ENCODE measurements around the gene RPAP3.
"Not testable (repeated sequence)": the region's sequence is repeated elsewhere in the genome, so short reads cannot be mapped to it uniquely, and the experiment has no call there.

RPAP3 gene

GRCh38 chr12:47679785-47680184 is 26.0 kb downstream of the RPAP3 start:
- H3K27me3 ChIP-seq (ENCODE audit: insufficient read depth, low read length), result no peaks in the 10 kb centered on the region
- H3K4me1 ChIP-seq (ENCODE audit: control insufficient read depth, insufficient read depth, low read length, unreplicated experiment), result no peaks in the 10 kb centered on the region
- H3K79me2 ChIP-seq (ENCODE audit: control insufficient read depth, insufficient read depth, low read length, unreplicated experiment), result no peaks in the 10 kb centered on the region
- H2AFZ ChIP-seq (ENCODE audit: low read length, unreplicated experiment), result no peak overlapping the region
- H3K36me3 ChIP-seq (ENCODE audit: insufficient read depth, low read length), result peaks cover 3% of the 10 kb centered on the region
- H3K27ac ChIP-seq (ENCODE audit: low read depth, low read length), result no peak overlapping the region
- H3K4me3 ChIP-seq (ENCODE audit: low read depth, low read length), result no peak overlapping the region

DNA sequence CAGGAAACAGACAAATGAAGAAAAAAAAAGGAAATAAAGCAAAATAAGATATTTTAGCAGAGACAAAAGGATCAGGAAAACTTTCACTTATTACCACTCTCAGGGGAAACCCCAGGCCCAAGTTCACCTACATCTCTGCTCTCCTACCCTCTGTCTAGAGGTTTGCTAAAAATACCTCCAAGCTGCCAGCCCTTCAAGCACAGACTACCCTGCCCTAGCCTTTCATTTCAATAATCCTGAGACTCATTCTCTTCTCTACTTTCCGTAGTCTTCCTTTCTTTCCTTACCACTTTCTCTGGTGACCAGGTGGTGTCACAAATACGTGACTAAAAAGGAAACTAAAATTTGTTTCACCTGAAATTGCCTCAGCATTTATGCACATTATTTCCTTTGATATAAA is 33.8 kb downstream of the RPAP3 start:
- no peaks in the 10 kb centered on the region for H3K27me3 ChIP-seq (ENCODE audit: insufficient read depth, low read length)
- H3K4me3 ChIP-seq (ENCODE audit: low read depth, low read length), result no peak overlapping the region
- H3K79me2 ChIP-seq (ENCODE audit: control insufficient read depth, insufficient read depth, low read length, unreplicated experiment), result no peaks in the 10 kb centered on the region
- H3K36me3 ChIP-seq (ENCODE audit: insufficient read depth, low read length), result peaks cover 12% of the 10 kb centered on the region; the same call in 1 of the 2 replicates
- H3K4me1 ChIP-seq (ENCODE audit: control insufficient read depth, insufficient read depth, low read length, unreplicated experiment), result no peaks in the 10 kb centered on the region
- no peak overlapping the region for H3K27ac ChIP-seq (ENCODE audit: low read depth, low read length)
- no peak overlapping the region for H2AFZ ChIP-seq (ENCODE audit: low read length, unreplicated experiment)

- H3K4me1 ChIP-seq (ENCODE audit: control insufficient read depth, insufficient read depth, low read length, unreplicated experiment); H3K79me2 ChIP-seq (ENCODE audit: control insufficient read depth, insufficient read depth, low read length, unreplicated experiment); H3K27ac ChIP-seq (ENCODE audit: low read depth, low read length); H2AFZ ChIP-seq (ENCODE audit: low read length, unreplicated experiment); H3K27me3 ChIP-seq (ENCODE audit: insufficient read depth, low read length); H3K4me3 ChIP-seq (ENCODE audit: low read depth, low read length): not testable (repeated sequence)
- H3K36me3 ChIP-seq (ENCODE audit: insufficient read depth, low read length), result peaks cover 23% of the 10 kb centered on the region
These were observed 37.9 kb downstream of the RPAP3 start for GRCh38 chr12:47667935-47668334.

GRCh38 chr12:47652521-47653234 is 53.2 kb downstream of the RPAP3 start:
- H2AFZ ChIP-seq (ENCODE audit: low read length, unreplicated experiment), result peak overlapping the region; percentile 12
- no peak overlapping the region for H3K27ac ChIP-seq (ENCODE audit: low read depth, low read length)

GRCh38 chr12:47651368-47652254 is 54.2 kb downstream of the RPAP3 start:
- Histone ChIP-seq H3K27me3 (ENCODE audit: insufficient read depth, low read length) (no peaks in the 10 kb centered on the region), H2AFZ (ENCODE audit: low read length, unreplicated experiment) (no peak overlapping the region), H3K36me3 (ENCODE audit: insufficient read depth, low read length) (peaks cover 4% of the 10 kb centered on the region; the same call in 1 of the 2 replicates), H3K79me2 (ENCODE audit: control insufficient read depth, insufficient read depth, low read length, unreplicated experiment) (no peaks in the 10 kb centered on the region), H3K4me3 (ENCODE audit: low read depth, low read length) (peak overlapping the region; percentile 39; the same call in 1 of the 2 replicates), H3K27ac (ENCODE audit: low read depth, low read length) (no peak overlapping the region), H3K4me1 (ENCODE audit: control insufficient read depth, insufficient read depth, low read length, unreplicated experiment) (peaks cover 15% of the 10 kb centered on the region)

More at GRCh38 chr12:47652521-47653234, 53.2 kb downstream of the RPAP3 start:
- Histone ChIP-seq H3K4me3 (ENCODE audit: low read depth, low read length) (no peak overlapping the region), H3K79me2 (ENCODE audit: control insufficient read depth, insufficient read depth, low read length, unreplicated experiment) (no peaks in the 10 kb centered on the region), H3K36me3 (ENCODE audit: insufficient read depth, low read length) (peaks cover 2% of the 10 kb centered on the region; the same call in 1 of the 2 replicates), H3K27me3 (ENCODE audit: insufficient read depth, low read length) (no peaks in the 10 kb centered on the region), H3K4me1 (ENCODE audit: control insufficient read depth, insufficient read depth, low read length, unreplicated experiment) (peaks cover 15% of the 10 kb centered on the region)

DNA sequence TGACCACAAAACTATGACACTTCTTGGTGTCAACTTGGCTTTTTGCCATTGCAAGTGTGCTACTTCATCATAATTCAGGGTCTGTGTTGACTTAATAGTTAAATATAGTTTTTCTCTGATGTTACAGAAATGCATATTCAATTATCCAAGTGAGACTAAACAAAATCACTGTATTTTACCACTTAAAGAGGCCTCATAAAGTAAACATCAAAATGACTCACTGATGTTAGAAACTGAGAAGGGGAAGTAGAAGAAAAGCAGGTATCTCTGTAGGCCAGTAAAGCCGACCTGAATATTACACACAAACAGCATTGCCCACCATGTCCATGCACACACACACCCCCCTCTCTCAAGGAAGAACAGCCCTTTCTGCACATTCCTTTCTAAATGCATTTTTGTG is 55.4 kb downstream of the RPAP3 start:
- Histone ChIP-seq H3K4me3 (ENCODE audit: low read depth, low read length) (0 out of 2 replicates have a peak overlapping the region, but pooled peaks have one; percentile 39), H3K27me3 (ENCODE audit: insufficient read depth, low read length) (no peaks in the 10 kb centered on the region), H3K36me3 (ENCODE audit: insufficient read depth, low read length) (peaks cover 4% of the 10 kb centered on the region; the same call in 1 of the 2 replicates), H3K27ac (ENCODE audit: low read depth, low read length) (no peak overlapping the region), H2AFZ (ENCODE audit: low read length, unreplicated experiment) (no peak overlapping the region), H3K4me1 (ENCODE audit: control insufficient read depth, insufficient read depth, low read length, unreplicated experiment) (peaks cover 15% of the 10 kb centered on the region), H3K79me2 (ENCODE audit: control insufficient read depth, insufficient read depth, low read length, unreplicated experiment) (no peaks in the 10 kb centered on the region)

- no peak overlapping the region for H3K4me3 ChIP-seq (ENCODE audit: low read depth, low read length)
- H3K4me1 ChIP-seq (ENCODE audit: control insufficient read depth, insufficient read depth, low read length, unreplicated experiment), result peaks cover 15% of the 10 kb centered on the region
- H2AFZ ChIP-seq (ENCODE audit: low read length, unreplicated experiment), result no peak overlapping the region
- peaks cover 7% of the 10 kb centered on the region for H3K36me3 ChIP-seq (ENCODE audit: insufficient read depth, low read length)
- H3K27ac ChIP-seq (ENCODE audit: low read depth, low read length), result no peak overlapping the region
- H3K79me2 ChIP-seq (ENCODE audit: control insufficient read depth, insufficient read depth, low read length, unreplicated experiment), result no peaks in the 10 kb centered on the region
- H3K27me3 ChIP-seq (ENCODE audit: insufficient read depth, low read length), result no peaks in the 10 kb centered on the region
These were observed 56.4 kb downstream of the RPAP3 start for GRCh38 chr12:47649381-47649780.

DNA sequence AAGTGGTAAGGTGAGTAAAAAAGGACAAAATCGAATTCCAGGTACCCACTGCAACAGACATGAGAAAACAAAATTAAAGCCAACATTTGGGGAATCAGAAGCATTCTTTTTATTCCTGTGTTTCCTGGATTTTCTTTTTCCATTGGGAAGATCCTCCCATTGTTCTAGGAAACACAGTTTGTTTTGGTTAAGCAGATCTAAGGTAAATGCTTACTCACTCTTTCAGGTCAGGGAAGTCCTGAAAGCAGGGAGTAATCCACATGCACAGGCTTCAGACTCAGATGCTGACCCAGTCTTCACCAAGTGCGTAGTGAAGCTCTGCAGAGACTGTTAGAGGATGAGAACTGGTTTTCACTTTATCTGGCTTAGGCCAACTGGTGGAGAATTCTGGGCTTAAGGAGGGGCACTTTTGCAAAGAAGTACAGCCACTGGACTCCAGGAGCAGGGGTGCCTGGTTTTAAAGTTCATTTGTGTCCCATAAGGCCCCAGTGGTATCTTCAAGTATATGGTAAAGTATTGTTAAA is 57.7 kb downstream of the RPAP3 start:
- Histone ChIP-seq H3K79me2 (ENCODE audit: control insufficient read depth, insufficient read depth, low read length, unreplicated experiment) (no peaks in the 10 kb centered on the region), H3K27me3 (ENCODE audit: insufficient read depth, low read length) (no peaks in the 10 kb centered on the region), H3K4me1 (ENCODE audit: control insufficient read depth, insufficient read depth, low read length, unreplicated experiment) (peaks cover 15% of the 10 kb centered on the region), H3K27ac (ENCODE audit: low read depth, low read length) (no peak overlapping the region), H3K4me3 (ENCODE audit: low read depth, low read length) (no peak overlapping the region), H3K36me3 (ENCODE audit: insufficient read depth, low read length) (peaks cover 14% of the 10 kb centered on the region), H2AFZ (ENCODE audit: low read length, unreplicated experiment) (no peak overlapping the region)

- H3K4me3 ChIP-seq (ENCODE audit: low read depth, low read length); H3K4me1 ChIP-seq (ENCODE audit: control insufficient read depth, insufficient read depth, low read length, unreplicated experiment); H3K27me3 ChIP-seq (ENCODE audit: insufficient read depth, low read length); H3K79me2 ChIP-seq (ENCODE audit: control insufficient read depth, insufficient read depth, low read length, unreplicated experiment); H3K27ac ChIP-seq (ENCODE audit: low read depth, low read length); H2AFZ ChIP-seq (ENCODE audit: low read length, unreplicated experiment): not testable (repeated sequence)
- peaks cover 13% of the 10 kb centered on the region; the same call in 1 of the 2 replicates for H3K36me3 ChIP-seq (ENCODE audit: insufficient read depth, low read length)
These were observed 63.5 kb downstream of the RPAP3 start for GRCh38 chr12:47642310-47642709.

DNA sequence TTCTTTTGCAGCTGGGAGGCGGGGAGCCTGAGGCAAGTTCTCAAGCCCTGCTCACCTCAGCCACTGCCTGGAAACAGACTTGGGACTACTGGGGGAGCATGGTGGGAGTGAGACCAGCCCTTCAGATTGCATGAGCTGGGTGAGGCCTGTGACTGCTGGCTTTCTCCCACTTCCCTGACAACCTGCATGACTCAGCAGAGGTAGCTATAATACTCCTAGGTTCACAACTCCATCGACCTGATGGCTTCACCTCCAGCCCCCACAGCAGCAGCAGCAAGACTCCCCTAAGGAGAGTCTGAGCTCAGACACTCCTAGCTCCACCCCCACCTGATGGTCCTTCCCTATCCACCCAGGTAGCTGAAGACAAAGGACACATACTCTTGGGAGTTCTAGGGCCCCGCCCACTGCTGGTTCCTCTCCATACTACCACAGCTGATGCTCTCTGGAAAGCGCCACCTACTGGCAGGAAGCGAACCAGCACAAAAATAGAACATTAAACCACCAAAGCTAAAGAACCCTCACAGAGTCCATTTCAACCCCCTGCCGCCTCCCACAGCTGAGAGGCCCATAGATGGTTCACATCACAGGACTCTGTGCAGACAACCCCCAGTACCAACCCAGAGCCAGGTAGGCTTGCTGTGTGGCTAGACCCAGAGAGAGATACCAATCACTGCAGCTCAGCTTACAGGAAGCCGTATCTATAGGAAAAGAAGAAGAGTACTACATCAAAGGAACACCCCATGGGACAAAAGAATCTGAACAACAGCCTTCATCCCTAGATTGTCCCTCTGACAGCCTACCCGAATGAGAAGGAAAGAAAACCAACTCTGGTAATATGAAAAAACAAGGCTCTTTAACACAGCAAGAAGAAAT is 68.7 kb downstream of the RPAP3 start:
- no peak overlapping the region for H3K27ac ChIP-seq (ENCODE audit: low read depth, low read length)
- peaks cover 3% of the 10 kb centered on the region; the same call in 1 of the 2 replicates for H3K36me3 ChIP-seq (ENCODE audit: insufficient read depth, low read length)

More for the DNA sequence above, 68.7 kb downstream of the RPAP3 start:
- no peak overlapping the region for H2AFZ ChIP-seq (ENCODE audit: low read length, unreplicated experiment)
- no peaks in the 10 kb centered on the region for H3K27me3 ChIP-seq (ENCODE audit: insufficient read depth, low read length)
- H3K79me2 ChIP-seq (ENCODE audit: control insufficient read depth, insufficient read depth, low read length, unreplicated experiment), result no peaks in the 10 kb centered on the region
- H3K4me1 ChIP-seq (ENCODE audit: control insufficient read depth, insufficient read depth, low read length, unreplicated experiment), result no peaks in the 10 kb centered on the region
- H3K4me3 ChIP-seq (ENCODE audit: low read depth, low read length), result no peak overlapping the region

Measured in ACC112 (cell line).